Activated T-helper 1 cell treated with anti-CD3 and anti-CD28 coated beads, Interleukin-2, amount 50 U/mL, for 16 hours (primary cell): ENCODE results near the gene GAPDHS.

Source experiments
- DNase-seq, 2 donors: peaks; one replicate each; pipeline ENCODE4 v3.0.0-alpha.2; 2020; ENCODE audit warnings: low read depth in 1 of 2, low spot score in 1 of 2

GAPDHS gene

GRCh38 chr19:35585848-35586247, 52.6 kb downstream of the GAPDHS start, which contains the start of gene PMIS2:
Gene PMIS2, plus strand, starts transcription at chr19:35586173. Its CDS starts 87 bp downstream, at chr19:35586260.
- no peak for DNase-seq

DNA sequence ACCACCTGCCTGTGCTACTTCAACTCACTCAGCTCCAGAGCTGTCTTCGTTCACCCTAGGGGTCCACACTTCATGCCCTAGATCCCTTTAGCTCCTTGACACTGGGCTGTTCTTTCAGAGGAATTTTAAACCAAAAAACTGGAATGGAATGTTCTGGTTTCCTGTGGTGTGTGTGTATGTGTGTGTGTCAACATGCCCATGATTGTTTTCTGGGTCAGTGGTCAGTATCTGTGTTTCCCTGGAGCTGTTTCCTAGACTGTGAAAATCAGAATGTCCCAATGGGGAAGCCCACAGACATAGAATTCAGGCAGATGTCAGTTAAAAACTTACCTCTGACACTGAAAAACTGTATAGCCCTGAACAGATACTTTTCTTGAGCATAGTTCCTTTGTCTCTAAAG, 54.1 kb downstream of the GAPDHS start:
- no peak for DNase-seq

- no peak for DNase-seq
Observed at GRCh38 chr19:35590875-35591274, 57.6 kb downstream of the GAPDHS start.

DNA sequence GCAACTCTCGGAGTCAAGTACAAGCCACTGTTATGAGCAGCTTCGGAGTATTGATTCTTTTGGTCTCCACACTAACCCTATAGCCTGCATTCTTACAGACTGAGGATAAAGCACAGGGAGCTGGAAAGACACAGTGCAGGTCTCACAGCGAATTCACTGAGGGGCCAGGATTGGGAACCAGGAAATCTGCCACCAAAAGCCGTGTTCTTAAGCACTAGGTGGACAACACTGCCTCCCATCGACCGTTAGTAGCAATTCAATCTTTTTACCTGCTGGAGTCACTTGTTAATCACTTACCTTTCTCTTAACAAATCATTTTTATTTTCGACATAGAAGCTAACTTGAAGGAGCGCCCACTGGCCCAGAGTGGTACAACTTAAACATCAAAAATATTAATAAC, 59.0 kb downstream of the GAPDHS start:
- DNase-seq, result no peak
